Testis (tissue), 3 donors: ENCODE results near the gene ZC3H18. TPM values are rescaled to one million over a fixed set of nuclear protein-coding genes. Genes with fewer than 3 reads are reported as not detected.
"Not testable (repeated sequence)": the region's sequence is repeated elsewhere in the genome, so short reads cannot be mapped to it uniquely, and the experiment has no call there.

ENCODE experiments used
- DNase-seq: peaks from one replicate; pipeline ENCODE4 v3.0.0-alpha.2; 2019
- H3K27ac ChIP-seq, 2 donors: fragments of 200-600 bp; sonication (generic); one replicate each; pipeline ENCODE4 v1.5.1; 2019
- H3K27me3 ChIP-seq: fragments of 200-600 bp; sonication (generic); one replicate; pipeline ENCODE4 v1.5.1; 2019
- H3K36me3 ChIP-seq: fragments of 200-600 bp; sonication (generic); one replicate; pipeline ENCODE4 v1.5.1; 2017; ENCODE audit warnings: low read depth; ENCODE audit errors: missing control alignments
- H3K4me1 ChIP-seq: fragments of 200-600 bp; sonication (generic); one replicate; pipeline ENCODE4 v1.5.1; 2019
- H3K4me3 ChIP-seq, 2 donors: fragments of 200-600 bp; sonication (generic); one replicate each; pipeline ENCODE4 v1.5.1; 2017 to 2019
- H3K9me3 ChIP-seq: fragments of 200-600 bp; sonication (generic); one replicate; pipeline ENCODE4 v1.5.1; 2017
- CTCF ChIP-seq, 3 experiments: fragments of 450-650 bp in 2 of 3; fragments of 200-600 bp in 1 of 3; sonication (generic) in 1 of 3; IDR thresholded peaks; one replicate each; pipeline ENCODE4 v1.5.1; 2016 to 2019; ENCODE audit warnings: antibody characterized with exemption in 3 of 3, mild to moderate bottlenecking in 2 of 3, moderate library complexity in 1 of 3
- POLR2A ChIP-seq: fragments of 450-650 bp; IDR thresholded peaks from one replicate; pipeline ENCODE4 v1.6.1; 2017; ENCODE audit warnings: antibody characterized with exemption, mild to moderate bottlenecking, moderate library complexity
- WGBS, 2 donors: methylation state at CpG; one replicate each; pipeline ENCODE4 v1.1.5; 2018; 5-methylcytosine and 5-hydroxymethylcytosine counted together
- intact Hi-C: fragments of 100-400 bp; cut with DNase I; formaldehyde crosslinking; loops from one replicate; pipeline ENCODE4 v1.15.1; 2023; ENCODE audit warnings: low total_unique reads
- polyA plus RNA-seq: library from polyadenylated mRNA; stranded (reverse); fragments of 350-450 nt; fragmentation: Illumina TruSeq; extraction: RNeasy Lipid Tissue Mini Kit (QIAGEN cat#74804); gene quantifications from one replicate; pipeline ENCODE4 v1.2.3, GENCODE V29; 2014; ENCODE audit warnings: low read depth, low replicate concordance; ENCODE audit not compliant: insufficient read depth
- total RNA-seq, 2 donors: library from RNA; depleted of rRNA; stranded (reverse); fragments of >200 nt; gene quantifications; one replicate each; pipeline ENCODE4 v1.2.3, GENCODE V29; 2016

Gene ZC3H18
- total and polyA plus RNA-seq, 3 donors from 2014 or later = 53.8 to 63.7 (median 59.6) TPM

- Histone ChIP-seq H3K4me3 (no peak overlapping the region), H3K9me3 (no peaks in the 10 kb centered on the region), H3K27me3 (no peaks in the 10 kb centered on the region), H3K27ac (no peak overlapping the region), H3K4me1 (no peaks in the 10 kb centered on the region), H3K36me3 (no peaks in the 10 kb centered on the region)
- intact Hi-C loops = no loop called here
- DNase-seq = no peak
- 80 to 97% methylated on average over 1 to 7 of the region's 7 CpGs for WGBS, 2 donors
- TF ChIP-seq CTCF (IDR thresholded peaks at IDR 0.05) = no peak
- no peak for TF ChIP-seq POLR2A
These were observed 31.9 kb downstream of the ZC3H18 start for GRCh38 chr16:88602091-88602490.

DNA sequence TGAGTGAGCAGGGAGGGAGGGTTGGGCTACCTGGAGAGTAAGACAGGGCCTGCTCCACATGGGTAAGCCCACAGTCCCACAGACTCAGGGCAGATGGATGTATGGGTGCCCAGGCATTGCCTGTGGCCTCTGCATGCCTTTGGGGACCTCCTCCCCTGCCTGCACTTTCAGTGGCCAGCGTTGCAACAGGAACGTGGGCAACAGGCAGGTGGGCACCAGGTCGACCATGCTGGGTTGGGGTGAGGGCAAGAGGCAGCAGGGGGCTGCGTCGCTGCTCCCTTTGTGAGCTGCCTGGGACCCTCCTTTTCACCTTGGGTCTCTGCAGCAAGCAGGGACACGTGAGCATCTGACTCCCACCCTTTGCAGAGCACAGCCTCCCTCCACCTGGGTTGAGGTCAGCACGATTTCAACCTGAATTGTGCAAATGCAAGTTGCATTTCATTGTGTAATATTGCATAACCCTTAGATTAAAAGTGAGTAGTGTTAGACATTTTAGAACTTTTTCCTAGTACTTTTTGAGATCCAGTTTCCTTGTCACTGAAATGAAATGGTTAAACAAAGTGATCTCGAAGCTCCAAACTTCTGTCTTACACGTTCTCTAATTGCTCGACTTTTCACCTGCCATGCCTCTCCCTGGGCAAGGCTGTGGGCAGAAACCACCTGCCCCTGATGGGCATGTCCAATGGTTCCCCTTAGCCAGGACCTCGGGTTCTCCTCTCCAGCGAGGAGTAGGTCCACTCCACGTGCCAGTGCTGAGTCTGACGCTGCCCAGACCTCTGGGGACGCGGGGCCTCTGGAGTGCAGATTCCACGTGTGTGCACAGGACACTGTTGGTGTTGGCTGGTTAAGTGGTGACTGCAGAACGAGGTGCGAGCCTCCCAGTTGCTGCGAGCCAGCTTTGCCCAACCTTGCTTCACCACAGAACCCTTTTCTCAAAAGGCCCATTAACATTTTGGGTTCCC, 35.3 kb downstream of the ZC3H18 start:
- no peaks in the 10 kb centered on the region for H3K36me3 ChIP-seq
- H3K27ac ChIP-seq = no peak overlapping the region
- H3K27me3 ChIP-seq = no peaks in the 10 kb centered on the region
- no peaks in the 10 kb centered on the region for H3K9me3 ChIP-seq
- intact Hi-C loops = no loop called here
- DNase-seq = no peak
- H3K4me1 ChIP-seq = no peaks in the 10 kb centered on the region
- no peak overlapping the region for H3K4me3 ChIP-seq
- WGBS, 2 donors = 86 to 90% methylated on average over 20 of the region's 20 CpGs
- TF ChIP-seq POLR2A (no peak), CTCF (IDR thresholded peaks at IDR 0.05) (no peak)

GRCh38 chr16:88606148-88606757, 36.0 kb downstream of the ZC3H18 start:
- Histone ChIP-seq H3K36me3 (no peaks in the 10 kb centered on the region), H3K4me3 (no peak overlapping the region), H3K27me3 (no peaks in the 10 kb centered on the region), H3K27ac (no peak overlapping the region), H3K9me3 (no peaks in the 10 kb centered on the region), H3K4me1 (no peaks in the 10 kb centered on the region)
- intact Hi-C loops = no loop called here
- DNase-seq = no peak
- TF ChIP-seq CTCF (IDR thresholded peaks at IDR 0.05) (no peak), POLR2A (no peak)
- WGBS, 2 donors = 90 to 95% methylated on average over 17 of the region's 17 CpGs

GRCh38 chr16:88608076-88608475, 37.9 kb downstream of the ZC3H18 start:
- intact Hi-C loops = no loop called here
- DNase-seq = no peak
- Histone ChIP-seq H3K27ac (no peak overlapping the region), H3K36me3 (no peaks in the 10 kb centered on the region), H3K9me3 (no peaks in the 10 kb centered on the region), H3K27me3 (no peaks in the 10 kb centered on the region), H3K4me1 (no peaks in the 10 kb centered on the region), H3K4me3 (no peak overlapping the region)
- TF ChIP-seq CTCF (IDR thresholded peaks at IDR 0.05) = no peak
- TF ChIP-seq POLR2A = no peak
- 85 to 86% methylated on average over 6 of the region's 6 CpGs for WGBS, 2 donors

GRCh38 chr16:88609426-88609825, 39.2 kb downstream of the ZC3H18 start:
- H3K27ac ChIP-seq, H3K9me3 ChIP-seq, H3K36me3 ChIP-seq, intact Hi-C loops, DNase-seq, H3K4me3 ChIP-seq, H3K27me3 ChIP-seq: not testable (repeated sequence)
- H3K4me1 ChIP-seq = peaks cover 10% of the 10 kb centered on the region
- WGBS, 2 donors = 92 to 94% methylated on average over 8 of the region's 8 CpGs
